Measurements from ENCODE around the gene SBF2. TPM values are rescaled to one million over a fixed set of nuclear protein-coding genes. Genes with fewer than 3 reads are reported as not detected.

The SBF2 gene
- total RNA-seq, 1 experiment from 2014 or later, result 30.2 TPM

DNA sequence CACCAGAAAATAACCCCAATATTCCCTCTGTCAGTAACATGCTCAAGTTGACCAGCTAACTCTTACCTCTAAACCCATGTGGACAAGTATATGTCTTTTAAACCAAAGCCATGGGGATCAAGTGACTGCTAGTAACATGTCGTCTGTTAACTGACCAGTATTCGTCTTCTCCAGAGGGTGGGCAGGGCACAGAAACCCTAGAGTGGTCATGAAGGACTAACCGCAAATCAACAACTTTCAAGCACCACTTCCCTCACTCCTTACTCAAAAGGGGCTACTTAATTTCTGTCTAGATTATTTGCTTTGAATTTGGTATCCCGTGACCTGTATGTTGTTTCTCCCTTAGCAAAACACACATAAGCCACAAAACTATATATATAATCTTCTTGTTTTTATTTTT is 336.9 kb downstream of the SBF2 start:
- no peak overlapping the region for H2AK5ac ChIP-seq (ENCODE audit: insufficient read length, low read length)
- H2BK5ac ChIP-seq (ENCODE audit: insufficient read length, low read length), result no peak overlapping the region
- Mint-ChIP-seq H3K4me3 (no peak overlapping the region), H3K36me3 (ENCODE audit: insufficient read depth in 1 of 3, low read depth in 3 of 3) (peaks cover 14 to 18% (median 15%) of the 10 kb centered on the region in 3 experiments; a peak in 6 of 7 replicates), H3K27ac (no peak overlapping the region; a peak in 1 of 7 replicates), H3K9me3 (no peaks in the 10 kb centered on the region), H3K27me3 (ENCODE audit: low read depth) (no peaks in the 10 kb centered on the region), H3K4me1 (peaks cover 11 to 16% of the 10 kb centered on the region in 2 experiments)
- no peak overlapping the region for H2BK20ac ChIP-seq (ENCODE audit: low read depth, low read length, poor library complexity, severe bottlenecking)
- no peaks in the 10 kb centered on the region for H4K20me1 ChIP-seq (ENCODE audit: control insufficient read depth, insufficient read depth, insufficient read length)
- H3K27me3 ChIP-seq (ENCODE audit: insufficient read depth, low read length), result no peaks in the 10 kb centered on the region
- no peak overlapping the region for H3K4ac ChIP-seq (ENCODE audit: low read depth, low read length)
- no peaks in the 10 kb centered on the region for H3K23me2 ChIP-seq (ENCODE audit: insufficient read length, low read depth, low read length, poor library complexity, severe bottlenecking)
- H3K79me2 ChIP-seq (ENCODE audit: insufficient read depth, low read length), result no peaks in the 10 kb centered on the region
- WGBS (ENCODE audit: extremely low coverage, insufficient read length, low lambda C conversion rate), result no CpG with 5 or more reads among the region's 4 CpGs
- no peak overlapping the region for H3K9ac ChIP-seq (ENCODE audit: extremely low read depth, insufficient read length, low read length)
- H3T11ph ChIP-seq (ENCODE audit: low read length), result no peak overlapping the region
- H3K4me1 ChIP-seq (ENCODE audit: insufficient read depth, low read length), result no peaks in the 10 kb centered on the region
- H3K27ac ChIP-seq (ENCODE audit: insufficient read length, low read depth, low read length), result no peak overlapping the region
- no peak overlapping the region for H3K4me2 ChIP-seq (ENCODE audit: insufficient read depth, insufficient read length, low read length)
- no peak overlapping the region for H2BK15ac ChIP-seq (ENCODE audit: low read depth, low read length)
- H4K5ac ChIP-seq (ENCODE audit: insufficient read length, low read depth, low read length), result no peak overlapping the region
- H3K79me1 ChIP-seq (ENCODE audit: insufficient read depth, low read depth, low read length, poor library complexity, severe bottlenecking), result no peaks in the 10 kb centered on the region
- H2BK120ac ChIP-seq (ENCODE audit: low read depth, low read length, poor library complexity, severe bottlenecking), result no peak overlapping the region
- H3K56ac ChIP-seq (ENCODE audit: insufficient read length, low read depth, low read length), result no peak overlapping the region
- H3K9me3 ChIP-seq (ENCODE audit: control insufficient read depth, low read depth, low read length), result no peaks in the 10 kb centered on the region
- H2BK12ac ChIP-seq (ENCODE audit: insufficient read length, low read depth, low read length), result no peak overlapping the region
- H3K14ac ChIP-seq (ENCODE audit: insufficient read depth, low read length), result no peak overlapping the region
- no peak overlapping the region for H4K91ac ChIP-seq (ENCODE audit: insufficient read length, low read depth, low read length)
- TF ChIP-seq, protein P1, sequence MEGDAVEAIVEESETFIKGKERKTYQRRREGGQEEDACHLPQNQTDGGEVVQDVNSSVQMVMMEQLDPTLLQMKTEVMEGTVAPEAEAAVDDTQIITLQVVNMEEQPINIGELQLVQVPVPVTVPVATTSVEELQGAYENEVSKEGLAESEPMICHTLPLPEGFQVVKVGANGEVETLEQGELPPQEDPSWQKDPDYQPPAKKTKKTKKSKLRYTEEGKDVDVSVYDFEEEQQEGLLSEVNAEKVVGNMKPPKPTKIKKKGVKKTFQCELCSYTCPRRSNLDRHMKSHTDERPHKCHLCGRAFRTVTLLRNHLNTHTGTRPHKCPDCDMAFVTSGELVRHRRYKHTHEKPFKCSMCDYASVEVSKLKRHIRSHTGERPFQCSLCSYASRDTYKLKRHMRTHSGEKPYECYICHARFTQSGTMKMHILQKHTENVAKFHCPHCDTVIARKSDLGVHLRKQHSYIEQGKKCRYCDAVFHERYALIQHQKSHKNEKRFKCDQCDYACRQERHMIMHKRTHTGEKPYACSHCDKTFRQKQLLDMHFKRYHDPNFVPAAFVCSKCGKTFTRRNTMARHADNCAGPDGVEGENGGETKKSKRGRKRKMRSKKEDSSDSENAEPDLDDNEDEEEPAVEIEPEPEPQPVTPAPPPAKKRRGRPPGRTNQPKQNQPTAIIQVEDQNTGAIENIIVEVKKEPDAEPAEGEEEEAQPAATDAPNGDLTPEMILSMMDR (conservative IDR thresholded peaks at IDR 0.05), result no peak
- H3K23ac ChIP-seq (ENCODE audit: insufficient read length, low read depth, low read length), result no peak overlapping the region
- no peak overlapping the region for H3K18ac ChIP-seq (ENCODE audit: insufficient read length, low read depth, low read length)
- H4K8ac ChIP-seq (replicated peaks; ENCODE audit: insufficient read length, low read depth, low read length), result no peak overlapping the region
- no peak overlapping the region for H2AFZ ChIP-seq (ENCODE audit: low read length)
- no peak for DNase-seq

Measured in H9 (cell line).